H9 (cell line): ENCODE data around the gene EVC. TPM values are rescaled to one million over a fixed set of nuclear protein-coding genes. Genes with fewer than 3 reads are reported as not detected.

Experiments used
- DNase-seq: peaks from one replicate; pipeline ENCODE4 v3.0.0-alpha.2; 2017
- H2AFZ ChIP-seq: one replicate; pipeline ENCODE4 v1.6.1; 2013; ENCODE audit warnings: mild to moderate bottlenecking, low read length, control low read depth, moderate library complexity
- H2AK5ac ChIP-seq: 2 replicates; pipeline ENCODE4 v1.6.1; 2013; ENCODE audit warnings: low read length, control low read depth, mixed read lengths; ENCODE audit not compliant: insufficient read length
- H2BK120ac ChIP-seq: one replicate; pipeline ENCODE4 v1.6.1; 2013; ENCODE audit warnings: low read depth, mild to moderate bottlenecking, low read length, control low read depth, inconsistent platforms; ENCODE audit not compliant: poor library complexity, severe bottlenecking
- H2BK12ac ChIP-seq: 2 replicates; pipeline ENCODE4 v1.6.1; 2013; ENCODE audit warnings: low read length, control low read depth, mixed read lengths, low read depth; ENCODE audit not compliant: insufficient read length
- H2BK15ac ChIP-seq: 2 replicates; pipeline ENCODE4 v1.6.1; 2013; ENCODE audit warnings: low read depth, low read length, control low read depth
- H2BK20ac ChIP-seq: one replicate; pipeline ENCODE4 v1.6.1; 2013; ENCODE audit warnings: low read depth, mild to moderate bottlenecking, low read length, control low read depth, inconsistent platforms; ENCODE audit not compliant: poor library complexity, severe bottlenecking
- H2BK5ac ChIP-seq: 2 replicates; pipeline ENCODE4 v1.6.1; 2013; ENCODE audit warnings: low read length, control low read depth, mixed read lengths; ENCODE audit not compliant: insufficient read length
- H3K14ac ChIP-seq: 2 replicates; pipeline ENCODE4 v1.6.1; 2013; ENCODE audit warnings: low read length, control low read depth; ENCODE audit not compliant: insufficient read depth
- H3K18ac ChIP-seq: 2 replicates; pipeline ENCODE4 v1.6.1; 2013; ENCODE audit warnings: low read depth, mild to moderate bottlenecking, mixed read lengths, low read length, control low read depth; ENCODE audit not compliant: insufficient read length
- H3K23ac ChIP-seq: 2 replicates; pipeline ENCODE4 v1.6.1; 2013; ENCODE audit warnings: low read length, control low read depth, mixed read lengths, low read depth; ENCODE audit not compliant: insufficient read length
- H3K23me2 ChIP-seq: 2 replicates; pipeline ENCODE4 v1.6.1; 2013; ENCODE audit warnings: low read depth, mild to moderate bottlenecking, mixed read lengths, low read length, control low read depth; ENCODE audit not compliant: insufficient read length, poor library complexity, severe bottlenecking
- H3K27ac ChIP-seq: 2 replicates; pipeline ENCODE4 v1.5.1; 2013; ENCODE audit warnings: low read length, control low read depth, mixed read lengths, low read depth; ENCODE audit not compliant: insufficient read length
- H3K27me3 ChIP-seq: 2 replicates; pipeline ENCODE4 v1.6.1; 2013; ENCODE audit warnings: low read length, control low read depth, inconsistent platforms; ENCODE audit not compliant: insufficient read depth
- H3K4ac ChIP-seq: 2 replicates; pipeline ENCODE4 v1.6.1; 2013; ENCODE audit warnings: low read depth, mild to moderate bottlenecking, control low read depth, inconsistent platforms, low read length, moderate library complexity
- H3K4me1 ChIP-seq: 2 replicates; pipeline ENCODE4 v1.6.1; 2013; ENCODE audit warnings: low read length, control low read depth, inconsistent platforms; ENCODE audit not compliant: insufficient read depth
- H3K4me2 ChIP-seq: 2 replicates; pipeline ENCODE4 v1.6.1; 2013; ENCODE audit warnings: low read length, control low read depth, mixed read lengths; ENCODE audit not compliant: insufficient read length, insufficient read depth
- H3K56ac ChIP-seq: 2 replicates; pipeline ENCODE4 v1.6.1; 2013; ENCODE audit warnings: low read depth, mild to moderate bottlenecking, mixed read lengths, low read length, control low read depth; ENCODE audit not compliant: insufficient read length
- H3K79me1 ChIP-seq: 2 replicates; pipeline ENCODE4 v1.6.1; 2013; ENCODE audit warnings: low read depth, mild to moderate bottlenecking, moderate library complexity, low read length, control low read depth, inconsistent platforms; ENCODE audit not compliant: insufficient read depth, poor library complexity, severe bottlenecking
- H3K79me2 ChIP-seq: 2 replicates; pipeline ENCODE4 v1.6.1; 2013; ENCODE audit warnings: low read length, control low read depth, inconsistent platforms; ENCODE audit not compliant: insufficient read depth
- H3K9ac ChIP-seq: 2 replicates; pipeline ENCODE4 v1.6.1; 2013; ENCODE audit warnings: low read length, control low read depth, mixed read lengths; ENCODE audit not compliant: insufficient read length; ENCODE audit errors: extremely low read depth
- H3K9me3 ChIP-seq: one replicate; pipeline ENCODE4 v1.6.1; 2013; ENCODE audit warnings: low read depth, low read length, inconsistent platforms; ENCODE audit not compliant: control insufficient read depth
- H3T11ph ChIP-seq: one replicate; pipeline ENCODE4 v1.6.1; 2013; ENCODE audit warnings: mild to moderate bottlenecking, low read length, control low read depth, inconsistent platforms
- H4K20me1 ChIP-seq: one replicate; pipeline ENCODE4 v1.6.1; 2013; ENCODE audit not compliant: control insufficient read depth, insufficient read length, insufficient read depth
- H4K5ac ChIP-seq: 2 replicates; pipeline ENCODE4 v1.6.1; 2013; ENCODE audit warnings: low read depth, mild to moderate bottlenecking, mixed read lengths, low read length, control low read depth; ENCODE audit not compliant: insufficient read length
- H4K8ac ChIP-seq: replicated peaks from 2 replicates; pipeline ENCODE4 v1.6.1; 2013; ENCODE audit warnings: low read length, control low read depth, mixed read lengths, low read depth; ENCODE audit not compliant: insufficient read length
- H4K91ac ChIP-seq: 2 replicates; pipeline ENCODE4 v1.6.1; 2013; ENCODE audit warnings: low read depth, mild to moderate bottlenecking, moderate library complexity, mixed read lengths, low read length, control low read depth; ENCODE audit not compliant: insufficient read length
- H3K27ac Mint-ChIP-seq, 3 experiments: 2 replicates in 2 of 3; 3 replicates in 1 of 3; pipeline ENCODE4 v1.8.0; 2020 to 2021; ENCODE audit warnings: mixed read lengths in 3 of 3, mild to moderate bottlenecking in 1 of 3, moderate library complexity in 1 of 3
- H3K27me3 Mint-ChIP-seq: 2 replicates; pipeline ENCODE4 v1.8.0; 2021; ENCODE audit warnings: low read depth, mild to moderate bottlenecking, moderate library complexity, mixed read lengths
- H3K36me3 Mint-ChIP-seq, 3 experiments: 2 replicates in 2 of 3; 3 replicates in 1 of 3; pipeline ENCODE4 v1.8.0; 2020 to 2021; ENCODE audit warnings: low read depth in 3 of 3, mixed read lengths in 3 of 3; ENCODE audit not compliant: insufficient read depth in 1 of 3
- H3K4me1 Mint-ChIP-seq, 2 experiments: 2 replicates each; pipeline ENCODE4 v1.8.0; 2020; ENCODE audit warnings: mixed read lengths in 2 of 2
- H3K4me3 Mint-ChIP-seq, 2 experiments: 2 replicates in 1 of 2; 3 replicates in 1 of 2; pipeline ENCODE4 v1.8.0; 2020 to 2021; ENCODE audit warnings: mild to moderate bottlenecking in 2 of 2, mixed read lengths in 2 of 2, moderate library complexity in 1 of 2
- H3K9me3 Mint-ChIP-seq, 2 experiments: 2 replicates in 1 of 2; 3 replicates in 1 of 2; pipeline ENCODE4 v1.8.0; 2020; ENCODE audit warnings: mild to moderate bottlenecking in 2 of 2, mixed read lengths in 2 of 2, moderate library complexity in 1 of 2
- WGBS: extraction: QIAGEN DNeasy Blood & Tissue Kit; methylation state at CpG from one replicate; pipeline ENCODE4 v1.1.7; 2013; ENCODE audit warnings: missing lambda C conversion rate, low lambda C conversion rate, mixed read lengths; ENCODE audit not compliant: insufficient read length; ENCODE audit errors: extremely low coverage; 5-methylcytosine and 5-hydroxymethylcytosine counted together
- total RNA-seq: library from RNA; stranded (reverse); gene quantifications from 2 replicates; pipeline ENCODE4 v1.2.1, GENCODE V29; 2021
- TF ChIP-seq, protein P1 (sequence below): fragments of 200-600 bp; sonication (generic); conservative IDR thresholded peaks from 3 replicates; pipeline ENCODE4 v1.8.0; 2021; ENCODE audit warnings: antibody characterized with exemption, mild to moderate bottlenecking

The EVC gene
- total RNA-seq, 1 experiment from 2014 or later: 10.1 TPM

DNA sequence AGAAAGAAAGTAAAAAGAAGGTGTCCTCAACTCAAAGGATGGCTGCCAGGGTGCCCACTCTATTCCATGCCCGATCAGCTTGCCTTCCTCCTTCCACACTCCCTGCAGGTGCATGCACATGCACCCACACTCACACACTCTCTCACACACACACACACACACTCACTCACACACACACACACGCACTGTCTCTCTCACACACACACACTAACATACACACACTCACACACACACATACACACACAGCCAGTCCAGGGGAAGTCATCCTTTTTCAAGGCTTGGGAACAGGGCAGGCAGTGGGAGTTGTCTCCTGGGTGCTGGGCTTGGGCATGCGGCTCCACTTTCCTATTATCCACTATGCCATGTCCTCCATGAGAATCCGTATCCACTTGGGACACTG lies 131.5 kb downstream of the EVC start:
- Histone ChIP-seq H3K79me1 (no peaks in the 10 kb centered on the region), H4K5ac (no peak overlapping the region), H3K9me3 (no peaks in the 10 kb centered on the region), H3K14ac (no peak overlapping the region), H2AK5ac (no peak overlapping the region), H4K8ac (no peak overlapping the region), H3K23ac (no peak overlapping the region), H3K56ac (no peak overlapping the region), H3K4me1 (no peaks in the 10 kb centered on the region), H3K79me2 (no peaks in the 10 kb centered on the region), H3T11ph (no peak overlapping the region), H3K27me3 (no peaks in the 10 kb centered on the region), H2BK5ac (no peak overlapping the region), H3K9ac (no peak overlapping the region), H2BK20ac (no peak overlapping the region), H4K91ac (no peak overlapping the region), H2BK120ac (no peak overlapping the region), H2BK15ac (no peak overlapping the region), H3K4ac (no peak overlapping the region), H4K20me1 (no peaks in the 10 kb centered on the region), H3K4me2 (no peak overlapping the region), H2BK12ac (no peak overlapping the region), H3K23me2 (no peaks in the 10 kb centered on the region), H2AFZ (no peak overlapping the region), H3K27ac (no peak overlapping the region), H3K18ac (no peak overlapping the region)
- WGBS: 100% methylated on average over 1 of the region's 4 CpGs
- H3K4me1 Mint-ChIP-seq: peaks cover 9 to 10% of the 10 kb centered on the region in 2 experiments
- H3K27ac Mint-ChIP-seq: no peak overlapping the region
- no peak overlapping the region for H3K4me3 Mint-ChIP-seq
- peaks cover 34 to 75% (median 60%) of the 10 kb centered on the region in 3 experiments; a peak in 6 of 7 replicates for H3K36me3 Mint-ChIP-seq
- H3K9me3 Mint-ChIP-seq: no peaks in the 10 kb centered on the region
- H3K27me3 Mint-ChIP-seq: no peaks in the 10 kb centered on the region
- DNase-seq: no peak
- TF ChIP-seq, protein P1, sequence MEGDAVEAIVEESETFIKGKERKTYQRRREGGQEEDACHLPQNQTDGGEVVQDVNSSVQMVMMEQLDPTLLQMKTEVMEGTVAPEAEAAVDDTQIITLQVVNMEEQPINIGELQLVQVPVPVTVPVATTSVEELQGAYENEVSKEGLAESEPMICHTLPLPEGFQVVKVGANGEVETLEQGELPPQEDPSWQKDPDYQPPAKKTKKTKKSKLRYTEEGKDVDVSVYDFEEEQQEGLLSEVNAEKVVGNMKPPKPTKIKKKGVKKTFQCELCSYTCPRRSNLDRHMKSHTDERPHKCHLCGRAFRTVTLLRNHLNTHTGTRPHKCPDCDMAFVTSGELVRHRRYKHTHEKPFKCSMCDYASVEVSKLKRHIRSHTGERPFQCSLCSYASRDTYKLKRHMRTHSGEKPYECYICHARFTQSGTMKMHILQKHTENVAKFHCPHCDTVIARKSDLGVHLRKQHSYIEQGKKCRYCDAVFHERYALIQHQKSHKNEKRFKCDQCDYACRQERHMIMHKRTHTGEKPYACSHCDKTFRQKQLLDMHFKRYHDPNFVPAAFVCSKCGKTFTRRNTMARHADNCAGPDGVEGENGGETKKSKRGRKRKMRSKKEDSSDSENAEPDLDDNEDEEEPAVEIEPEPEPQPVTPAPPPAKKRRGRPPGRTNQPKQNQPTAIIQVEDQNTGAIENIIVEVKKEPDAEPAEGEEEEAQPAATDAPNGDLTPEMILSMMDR: no peak
